ENCODE results near the gene TGFB2.

DNA sequence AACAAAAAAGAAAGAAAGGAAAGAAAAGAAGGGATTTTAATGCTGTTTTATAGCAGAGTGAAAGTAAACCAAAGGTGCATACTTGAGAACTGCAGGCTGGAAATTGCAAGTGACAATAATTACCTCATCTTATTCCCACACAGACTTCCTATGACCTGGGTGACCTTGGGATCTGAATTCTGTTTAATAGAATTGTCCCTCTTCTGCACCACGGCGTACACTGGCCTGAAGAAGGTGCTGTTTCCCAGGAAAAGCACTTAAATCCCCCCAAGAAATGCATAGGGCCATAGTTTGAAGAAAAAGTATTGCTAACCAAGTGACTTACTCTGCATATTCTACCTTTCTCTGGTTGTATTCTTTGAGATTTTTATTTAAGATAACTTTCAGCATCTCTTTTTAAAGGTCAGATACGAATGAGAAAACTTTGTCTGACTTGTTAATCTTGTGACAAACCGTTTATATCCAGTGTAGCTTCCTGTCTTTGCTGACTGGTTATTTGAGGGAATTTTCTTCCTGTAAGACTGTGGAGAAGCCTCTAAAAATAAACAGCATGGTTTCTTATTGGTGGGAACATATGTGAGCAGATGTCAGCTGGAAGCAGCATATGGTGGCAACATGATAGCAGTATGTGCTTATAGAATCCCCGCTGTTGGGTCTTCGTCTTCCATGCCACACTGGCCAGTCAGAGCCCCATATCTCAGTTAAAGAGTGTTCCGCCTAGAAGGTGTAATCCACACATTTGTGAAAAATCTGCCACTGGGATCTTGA is 16.3 kb downstream of the TGFB2 start:
- TF ChIP-seq, protein P1, sequence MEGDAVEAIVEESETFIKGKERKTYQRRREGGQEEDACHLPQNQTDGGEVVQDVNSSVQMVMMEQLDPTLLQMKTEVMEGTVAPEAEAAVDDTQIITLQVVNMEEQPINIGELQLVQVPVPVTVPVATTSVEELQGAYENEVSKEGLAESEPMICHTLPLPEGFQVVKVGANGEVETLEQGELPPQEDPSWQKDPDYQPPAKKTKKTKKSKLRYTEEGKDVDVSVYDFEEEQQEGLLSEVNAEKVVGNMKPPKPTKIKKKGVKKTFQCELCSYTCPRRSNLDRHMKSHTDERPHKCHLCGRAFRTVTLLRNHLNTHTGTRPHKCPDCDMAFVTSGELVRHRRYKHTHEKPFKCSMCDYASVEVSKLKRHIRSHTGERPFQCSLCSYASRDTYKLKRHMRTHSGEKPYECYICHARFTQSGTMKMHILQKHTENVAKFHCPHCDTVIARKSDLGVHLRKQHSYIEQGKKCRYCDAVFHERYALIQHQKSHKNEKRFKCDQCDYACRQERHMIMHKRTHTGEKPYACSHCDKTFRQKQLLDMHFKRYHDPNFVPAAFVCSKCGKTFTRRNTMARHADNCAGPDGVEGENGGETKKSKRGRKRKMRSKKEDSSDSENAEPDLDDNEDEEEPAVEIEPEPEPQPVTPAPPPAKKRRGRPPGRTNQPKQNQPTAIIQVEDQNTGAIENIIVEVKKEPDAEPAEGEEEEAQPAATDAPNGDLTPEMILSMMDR (optimal IDR thresholded peaks at IDR 0.05 in 1 of 3, IDR thresholded peaks at IDR 0.05 in 1 of 3, conservative IDR thresholded peaks at IDR 0.05 in 1 of 3; ENCODE audit: extremely low read depth in 1 of 3, insufficient read depth in 2 of 3, low read length in 3 of 3) = peak; percentile 27 to 64 (median 54)
- TF ChIP-seq EZH2 (IDR thresholded peaks at IDR 0.05; ENCODE audit: low read length) = no peak

All from keratinocyte (primary cell).